Muscle of leg (tissue), 11 donors: ENCODE measurements around the gene ASIC4. TPM values are rescaled to one million over a fixed set of nuclear protein-coding genes. Genes with fewer than 3 reads are reported as not detected.

ENCODE experiments used
- DNase-seq: peaks from one replicate; pipeline ENCODE4 v3.0.0; 2013
- H3K27ac ChIP-seq: one replicate; pipeline ENCODE4 v1.5.1; 2013; ENCODE audit warnings: mild to moderate bottlenecking, low read length, control low read depth
- H3K27me3 ChIP-seq: one replicate; pipeline ENCODE4 v1.6.1; 2013; ENCODE audit warnings: low read length; ENCODE audit not compliant: control insufficient read depth, insufficient read depth
- H3K36me3 ChIP-seq: one replicate; pipeline ENCODE4 v1.6.1; 2013; ENCODE audit warnings: low read length; ENCODE audit not compliant: control insufficient read depth, insufficient read depth
- H3K4me1 ChIP-seq: one replicate; pipeline ENCODE4 v1.6.1; 2013; ENCODE audit warnings: low read length; ENCODE audit not compliant: control insufficient read depth, insufficient read depth
- H3K4me3 ChIP-seq: one replicate; pipeline ENCODE4 v1.5.1; 2013; ENCODE audit warnings: low read length, control low read depth
- H3K9me3 ChIP-seq: replicated peaks from 2 replicates; pipeline ENCODE4 v1.6.1; 2013; ENCODE audit warnings: low read depth, low read length; ENCODE audit not compliant: control insufficient read depth
- WGBS: methylation state at CpG from one replicate; pipeline ENCODE4 v1.1.5; 2013; ENCODE audit warnings: missing lambda C conversion rate; ENCODE audit not compliant: insufficient coverage; 5-methylcytosine and 5-hydroxymethylcytosine counted together
- polyA plus RNA-seq, 8 donors: library from polyadenylated mRNA; unstranded; fragments of 120-200 nt; gene quantifications; one replicate each; pipeline versions ENCODE4 v1.2.1 to v1.2.3, GENCODE V29; 2013; ENCODE audit warnings: inconsistent platforms in 1 of 8, low replicate concordance in 1 of 8; ENCODE audit not compliant: insufficient read length in 8 of 8, insufficient read depth in 1 of 8
- total RNA-seq: library from RNA; stranded (reverse); fragments of 120-200 nt; gene quantifications from one replicate; pipeline ENCODE4 v1.2.4, GENCODE V29; 2013

ASIC4 gene
- total and polyA plus RNA-seq, 9 donors, result 0.12 to 0.51 (median 0.35) TPM

DNA sequence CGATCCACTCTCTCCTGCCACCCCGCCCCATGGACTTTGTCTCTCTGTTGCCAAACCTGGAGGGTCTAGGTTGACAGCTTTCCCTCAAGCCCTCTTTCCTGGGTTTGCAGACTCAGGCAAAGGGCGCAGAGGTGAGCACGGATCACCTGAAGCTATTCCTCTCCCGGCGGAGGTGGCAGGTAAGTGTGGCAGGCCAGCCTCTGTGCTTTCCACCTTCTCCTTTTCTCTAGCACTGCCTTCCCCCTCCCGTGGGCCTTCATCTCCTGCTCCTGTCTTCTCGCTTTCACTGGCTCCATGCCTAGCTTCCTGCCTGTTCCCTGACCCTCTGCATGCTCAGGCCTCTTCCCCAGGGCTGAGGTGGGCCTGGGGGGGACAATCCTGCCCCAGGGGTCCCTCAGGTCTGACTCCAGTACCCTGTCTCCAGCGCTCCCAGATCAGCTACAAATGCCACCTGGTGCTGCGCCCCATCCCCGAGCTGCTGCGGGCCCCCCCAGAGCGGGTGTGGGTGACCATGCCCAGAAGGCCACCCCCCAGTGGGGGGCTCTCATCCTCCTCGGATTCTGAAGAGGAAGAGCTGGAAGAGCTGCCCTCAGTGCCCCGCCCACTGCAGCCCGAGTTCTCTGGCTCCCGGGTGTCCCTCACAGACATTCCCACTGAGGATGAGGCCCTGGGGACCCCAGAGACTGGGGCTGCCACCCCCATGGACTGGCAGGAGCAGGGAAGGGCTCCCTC, 31.4 kb upstream of the ASIC4 start:
- 67% methylated on average over 15 of the region's 17 CpGs for WGBS
- no peak for DNase-seq
- peaks cover 46% of the 10 kb centered on the region for H3K27me3 ChIP-seq
- no peak overlapping the region for H3K4me3 ChIP-seq
- no peak overlapping the region for H3K27ac ChIP-seq
- H3K9me3 ChIP-seq, result no peaks in the 10 kb centered on the region
- peaks cover 44% of the 10 kb centered on the region for H3K4me1 ChIP-seq
- peaks cover 48% of the 10 kb centered on the region for H3K36me3 ChIP-seq

GRCh38 chr2:219483451-219484342, 30.6 kb upstream of the ASIC4 start:
- WGBS, result 19% methylated on average over 54 of the region's 58 CpGs
- H3K27me3 ChIP-seq, result peaks cover 46% of the 10 kb centered on the region
- no peaks in the 10 kb centered on the region for H3K9me3 ChIP-seq
- H3K4me3 ChIP-seq, result peak overlapping the region; percentile 33
- no peak overlapping the region for H3K27ac ChIP-seq
- peak; percentile 42 for DNase-seq
- peaks cover 52% of the 10 kb centered on the region for H3K36me3 ChIP-seq
- H3K4me1 ChIP-seq, result peaks cover 44% of the 10 kb centered on the region

DNA sequence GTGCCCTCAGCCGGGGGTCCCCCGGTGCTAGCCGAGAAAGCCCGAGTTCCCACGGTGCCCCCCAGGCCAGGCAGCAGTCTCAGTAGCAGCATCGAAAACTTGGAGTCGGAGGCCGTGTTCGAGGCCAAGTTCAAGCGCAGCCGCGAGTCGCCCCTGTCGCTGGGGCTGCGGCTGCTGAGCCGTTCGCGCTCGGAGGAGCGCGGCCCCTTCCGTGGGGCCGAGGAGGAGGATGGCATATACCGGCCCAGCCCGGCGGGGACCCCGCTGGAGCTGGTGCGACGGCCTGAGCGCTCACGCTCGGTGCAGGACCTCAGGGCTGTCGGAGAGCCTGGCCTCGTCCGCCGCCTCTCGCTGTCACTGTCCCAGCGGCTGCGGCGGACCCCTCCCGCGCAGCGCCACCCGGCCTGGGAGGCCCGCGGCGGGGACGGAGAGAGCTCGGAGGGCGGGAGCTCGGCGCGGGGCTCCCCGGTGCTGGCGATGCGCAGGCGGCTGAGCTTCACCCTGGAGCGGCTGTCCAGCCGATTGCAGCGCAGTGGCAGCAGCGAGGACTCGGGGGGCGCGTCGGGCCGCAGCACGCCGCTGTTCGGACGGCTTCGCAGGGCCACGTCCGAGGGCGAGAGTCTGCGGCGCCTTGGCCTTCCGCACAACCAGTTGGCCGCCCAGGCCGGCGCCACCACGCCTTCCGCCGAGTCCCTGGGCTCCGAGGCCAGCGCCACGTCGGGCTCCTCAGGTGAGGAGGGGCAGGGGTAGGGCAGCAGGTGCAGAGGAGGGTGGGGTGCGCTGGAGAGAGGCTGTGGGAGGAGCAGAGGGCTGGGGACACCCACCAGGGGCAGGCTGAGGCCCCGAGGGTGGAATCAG, 29.7 kb upstream of the ASIC4 start:
- Histone ChIP-seq H3K4me3 (peak overlapping the region; percentile 33), H3K4me1 (peaks cover 44% of the 10 kb centered on the region), H3K27me3 (peaks cover 46% of the 10 kb centered on the region), H3K36me3 (peaks cover 51% of the 10 kb centered on the region), H3K27ac (no peak overlapping the region), H3K9me3 (no peaks in the 10 kb centered on the region)
- WGBS, result 1% methylated on average over 88 of the region's 89 CpGs
- peak; percentile 46 for DNase-seq

GRCh38 chr2:219485201-219485580, 29.1 kb upstream of the ASIC4 start:
- H3K4me3 ChIP-seq, result no peak overlapping the region
- peaks cover 46% of the 10 kb centered on the region for H3K27me3 ChIP-seq
- no peak for DNase-seq
- H3K4me1 ChIP-seq, result peaks cover 44% of the 10 kb centered on the region
- H3K36me3 ChIP-seq, result peaks cover 51% of the 10 kb centered on the region
- 67% methylated on average over 9 of the region's 12 CpGs for WGBS
- H3K27ac ChIP-seq, result no peak overlapping the region
- no peaks in the 10 kb centered on the region for H3K9me3 ChIP-seq

DNA sequence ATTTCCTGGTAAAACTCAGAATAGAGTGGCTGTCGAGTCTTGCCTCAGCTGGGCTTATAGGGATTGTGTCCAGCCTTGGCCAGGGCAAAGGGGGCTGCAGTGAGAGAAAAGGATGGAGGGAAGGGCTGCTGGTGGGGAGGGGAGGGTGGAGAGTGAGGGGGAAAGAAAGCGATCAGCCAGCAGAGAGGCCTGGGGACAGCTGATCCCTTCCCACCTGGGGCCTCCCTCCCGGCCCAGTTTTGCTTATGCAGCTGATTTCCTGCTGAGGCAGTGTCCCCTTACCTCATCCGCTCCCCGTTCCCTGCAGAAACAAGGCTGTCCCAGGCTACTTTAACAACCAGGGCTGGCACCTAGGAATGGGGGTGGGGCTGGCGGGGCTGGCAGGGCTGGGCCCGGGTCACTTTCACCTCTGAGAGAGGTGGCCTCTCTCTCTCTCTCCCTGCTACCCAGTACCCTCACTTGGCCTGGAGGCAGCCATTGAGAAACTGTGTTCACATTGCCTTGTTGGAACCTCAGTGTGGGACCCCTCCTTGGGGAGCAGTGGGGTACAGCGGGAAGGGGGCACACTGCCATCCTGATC, 27.8 kb upstream of the ASIC4 start:
- H3K27ac ChIP-seq, result no peak overlapping the region

GRCh38 chr2:219488149-219488843, 26.0 kb upstream of the ASIC4 start:
- DNase-seq, result no peak
- H3K27ac ChIP-seq, result no peak overlapping the region
- WGBS, result 87% methylated on average over 15 of the region's 17 CpGs
- peaks cover 37% of the 10 kb centered on the region for H3K27me3 ChIP-seq
- no peak overlapping the region for H3K4me3 ChIP-seq
- peaks cover 53% of the 10 kb centered on the region for H3K36me3 ChIP-seq
- peaks cover 33% of the 10 kb centered on the region for H3K4me1 ChIP-seq
- H3K9me3 ChIP-seq, result no peaks in the 10 kb centered on the region

More for the DNA sequence above, 27.8 kb upstream of the ASIC4 start:
- Histone ChIP-seq H3K9me3 (no peaks in the 10 kb centered on the region), H3K36me3 (peaks cover 53% of the 10 kb centered on the region), H3K27me3 (peaks cover 46% of the 10 kb centered on the region), H3K4me3 (no peak overlapping the region), H3K4me1 (peaks cover 44% of the 10 kb centered on the region)
- peak; percentile 43 for DNase-seq
- WGBS, result no CpG with 5 or more reads among the region's 8 CpGs

- WGBS, result 98% methylated on average over 6 of the region's 14 CpGs
- Histone ChIP-seq H3K27ac (no peak overlapping the region), H3K4me3 (no peak overlapping the region), H3K27me3 (peaks cover 38% of the 10 kb centered on the region), H3K9me3 (no peaks in the 10 kb centered on the region), H3K36me3 (peaks cover 55% of the 10 kb centered on the region), H3K4me1 (peaks cover 28% of the 10 kb centered on the region)
- DNase-seq, result no peak
Observed at GRCh38 chr2:219488844-219489194, 25.5 kb upstream of the ASIC4 start.

GRCh38 chr2:219489315-219489714, 25.0 kb upstream of the ASIC4 start:
- peaks cover 55% of the 10 kb centered on the region for H3K36me3 ChIP-seq
- peaks cover 25% of the 10 kb centered on the region for H3K4me1 ChIP-seq
- peaks cover 35% of the 10 kb centered on the region for H3K27me3 ChIP-seq
- WGBS, result 92% methylated on average over 5 of the region's 9 CpGs
- no peak overlapping the region for H3K4me3 ChIP-seq
- H3K9me3 ChIP-seq, result no peaks in the 10 kb centered on the region
- DNase-seq, result no peak
- no peak overlapping the region for H3K27ac ChIP-seq

DNA sequence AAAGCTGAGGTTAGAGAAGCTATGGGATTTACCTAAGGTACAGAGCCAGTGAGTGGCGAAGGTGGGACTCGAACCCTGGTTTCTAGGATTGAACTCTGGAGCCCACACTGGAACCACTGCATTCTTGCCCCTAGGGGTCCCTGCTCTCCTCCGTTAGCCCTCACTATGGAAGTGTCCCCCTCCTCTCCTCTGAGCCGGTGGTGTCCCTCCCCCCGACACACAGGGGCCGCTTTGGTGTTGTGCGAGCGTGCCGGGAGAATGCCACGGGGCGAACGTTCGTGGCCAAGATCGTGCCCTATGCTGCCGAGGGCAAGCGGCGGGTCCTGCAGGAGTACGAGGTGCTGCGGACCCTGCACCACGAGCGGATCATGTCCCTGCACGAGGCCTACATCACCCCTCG, 24.1 kb upstream of the ASIC4 start:
- peaks cover 55% of the 10 kb centered on the region for H3K36me3 ChIP-seq
- 83% methylated on average over 22 of the region's 23 CpGs for whole genome bisulfite sequencing
- no peaks in the 10 kb centered on the region for H3K9me3 ChIP-seq
- peaks cover 23% of the 10 kb centered on the region for H3K4me1 ChIP-seq
- no peak for DNase-seq
- H3K27me3 ChIP-seq, result peaks cover 36% of the 10 kb centered on the region
- H3K27ac ChIP-seq, result no peak overlapping the region
- no peak overlapping the region for H3K4me3 ChIP-seq
